Ureter (tissue), 1 donor: Measurements from ENCODE around the gene HOXB2. TPM values are rescaled to one million over a fixed set of nuclear protein-coding genes. Genes with fewer than 3 reads are reported as not detected.
"Not testable (repeated sequence)": the region's sequence is repeated elsewhere in the genome, so short reads cannot be mapped to it uniquely, and the experiment has no call there.

Source experiments
- DNase-seq: peaks from one replicate; pipeline ENCODE4 v3.0.0-alpha.2; 2020; ENCODE audit warnings: low spot score
- total RNA-seq: library from RNA; stranded (reverse); gene quantifications from one replicate; pipeline ENCODE4 v1.2.4, GENCODE V29; 2023
- donor health status: DM: yes; HTN: yes; CAD: no.

Gene HOXB2
- total RNA-seq, 1 donor from 2014 or later: 50.7 TPM

DNA sequence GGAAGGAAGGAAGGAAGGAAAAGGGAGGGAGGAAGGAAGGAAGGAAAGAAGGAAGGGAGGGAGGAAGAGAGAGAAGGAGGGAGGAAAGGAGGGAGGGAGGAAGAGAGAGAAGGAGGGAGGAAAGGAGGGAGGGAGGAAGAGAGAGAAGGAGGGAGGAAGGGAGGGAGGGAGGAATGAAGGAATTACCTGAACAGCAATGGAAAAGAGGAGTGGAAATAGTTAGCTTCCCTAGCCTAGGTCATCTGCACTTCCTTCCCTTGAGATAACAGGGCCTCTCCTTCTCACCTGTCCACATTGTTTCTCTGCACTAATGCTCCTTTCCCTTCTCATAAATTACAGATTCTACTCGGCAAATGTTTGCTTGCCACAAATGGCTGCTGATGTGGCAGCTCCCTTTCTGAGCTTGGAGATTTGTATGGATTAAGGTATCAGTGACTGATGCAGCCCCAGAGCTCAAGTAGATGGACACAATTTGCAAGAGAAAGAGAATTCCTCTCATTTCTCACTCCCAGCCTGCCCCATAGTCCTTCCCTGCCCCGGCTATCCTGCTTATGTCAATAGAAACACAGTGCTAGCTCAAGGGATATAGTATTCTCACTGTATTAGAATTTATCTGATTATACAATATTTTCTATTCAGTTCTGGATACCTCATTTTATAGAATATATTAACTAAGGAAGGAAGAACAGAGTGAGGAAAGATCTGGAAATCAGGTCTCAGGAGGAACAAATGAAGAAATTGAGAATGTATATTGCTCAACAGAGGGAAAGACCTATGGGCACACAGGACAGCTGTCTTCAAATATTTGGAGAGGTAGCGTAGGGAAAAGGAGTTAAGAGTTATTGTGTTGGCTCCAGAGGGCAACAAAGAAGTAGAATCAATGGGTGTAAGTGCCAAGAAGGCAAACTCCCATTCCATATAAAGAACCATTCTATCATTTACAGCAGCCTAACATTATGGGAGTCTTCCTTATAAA is 28.7 kb downstream of the HOXB2 start:
- DNase-seq: no peak

DNA sequence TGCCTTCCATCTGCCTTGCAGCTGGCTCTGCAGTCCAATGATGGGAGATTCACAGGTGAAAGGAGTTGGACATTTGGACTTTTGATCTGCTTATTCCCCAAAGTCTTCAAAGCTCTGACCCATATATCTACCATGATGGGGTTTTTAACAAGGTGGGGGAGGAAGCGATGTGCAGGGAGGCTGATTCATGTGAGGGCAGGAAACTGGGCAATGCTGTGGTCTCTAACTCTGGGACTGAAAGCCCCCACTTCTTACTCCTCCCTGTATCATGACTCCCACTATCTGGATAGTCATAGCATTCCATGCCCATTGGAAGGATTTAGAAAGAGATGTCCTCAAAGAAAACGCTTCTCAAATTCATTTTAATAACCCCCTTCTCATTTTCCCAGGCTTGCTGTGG is 30.4 kb downstream of the HOXB2 start:
- no peak for DNase-seq

DNA sequence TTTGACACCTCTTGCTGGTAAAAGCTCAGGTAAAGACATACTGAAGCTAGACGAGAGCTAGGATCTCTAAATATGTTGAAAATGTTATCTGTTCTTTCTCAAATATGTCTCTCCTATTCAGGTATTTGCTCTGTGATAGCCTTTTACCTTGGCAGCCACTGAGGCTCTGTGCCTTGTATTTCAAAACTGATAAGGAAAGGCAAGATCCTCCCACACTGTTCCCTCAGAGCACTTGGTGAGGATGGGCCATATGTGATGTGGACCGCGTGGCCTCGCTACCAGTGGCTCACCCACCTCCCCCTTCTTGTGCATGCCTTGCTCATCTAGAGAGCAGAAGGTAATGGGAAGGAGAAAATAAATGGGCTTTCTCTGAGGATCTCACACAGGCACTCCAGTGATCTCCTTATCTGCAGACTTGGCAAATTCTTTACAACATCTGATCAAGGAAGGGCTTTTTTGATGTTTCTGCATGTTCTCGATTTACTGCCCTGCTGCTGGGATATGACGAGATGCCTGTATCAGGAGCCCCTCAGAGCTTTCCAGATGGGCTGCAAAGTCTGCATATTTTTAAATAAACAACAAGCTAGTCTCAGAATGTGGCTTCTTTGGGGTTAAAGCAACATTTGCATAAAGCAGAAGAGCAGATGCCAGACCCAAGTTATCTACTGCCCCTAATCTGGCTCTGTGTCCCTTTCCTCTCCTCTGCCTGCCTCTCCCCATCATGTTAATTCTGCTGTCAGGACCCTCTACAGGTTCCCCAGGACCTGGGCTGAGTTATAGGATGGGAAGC is 31.0 kb downstream of the HOXB2 start:
- no peak for DNase-seq

DNA sequence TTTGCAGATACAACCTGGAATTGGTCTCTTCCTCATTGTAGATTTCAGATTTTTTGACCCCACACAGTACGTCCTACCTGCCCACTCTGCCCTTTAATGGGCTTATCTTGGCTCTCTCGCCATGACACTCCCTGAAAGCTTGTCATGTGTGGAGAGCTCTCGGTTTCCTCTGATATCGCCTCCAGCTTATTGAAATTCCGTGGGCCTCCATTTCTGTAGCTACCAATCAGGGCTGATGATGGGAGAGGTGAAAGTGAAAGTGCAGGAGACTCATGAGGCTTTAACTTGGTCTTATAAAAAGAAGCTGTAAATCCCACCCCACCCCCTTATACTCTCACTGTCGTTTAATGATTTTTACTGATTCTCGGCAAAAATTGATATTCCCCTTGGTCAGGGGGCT is 31.8 kb downstream of the HOXB2 start:
- no peak for DNase-seq

DNA sequence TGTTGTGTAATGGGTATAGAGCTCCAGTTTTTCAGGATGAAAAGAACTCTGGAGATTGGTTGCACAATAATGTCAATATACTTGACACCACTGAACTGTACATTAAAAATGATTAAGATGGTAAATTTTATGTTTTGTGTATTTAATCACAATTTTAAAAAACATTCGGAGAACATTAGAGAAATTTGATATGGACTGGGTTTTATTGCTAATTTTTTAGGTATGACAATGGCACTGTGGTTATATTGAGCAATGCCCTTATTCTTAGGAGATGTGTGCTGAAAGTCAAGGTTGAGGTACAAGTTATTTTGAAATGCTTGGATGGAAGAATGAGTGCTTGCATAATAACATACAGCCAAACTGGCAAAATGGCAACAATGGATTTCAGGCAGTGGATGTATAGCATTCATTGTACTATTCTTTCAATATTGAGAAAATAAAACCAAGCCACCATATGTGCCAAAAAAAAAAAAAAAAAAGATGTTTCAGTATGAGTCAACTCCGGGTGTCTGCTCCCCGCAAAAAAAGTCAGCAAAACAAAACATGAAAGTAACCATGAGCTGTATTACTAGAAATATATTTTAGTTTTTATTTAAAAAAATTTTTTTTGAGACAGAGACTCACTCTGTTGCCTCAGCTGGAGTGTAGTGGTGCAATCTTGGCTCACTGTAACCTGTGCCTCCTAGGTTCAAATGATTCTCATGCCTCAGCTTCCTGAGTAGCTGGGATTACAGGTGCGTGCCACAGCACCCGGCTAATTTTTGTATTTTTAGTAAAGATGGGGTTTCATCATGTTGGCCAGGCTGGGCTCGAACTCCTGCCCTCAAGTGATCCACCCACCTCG is 33.9 kb downstream of the HOXB2 start:
- no peak for DNase-seq

DNA sequence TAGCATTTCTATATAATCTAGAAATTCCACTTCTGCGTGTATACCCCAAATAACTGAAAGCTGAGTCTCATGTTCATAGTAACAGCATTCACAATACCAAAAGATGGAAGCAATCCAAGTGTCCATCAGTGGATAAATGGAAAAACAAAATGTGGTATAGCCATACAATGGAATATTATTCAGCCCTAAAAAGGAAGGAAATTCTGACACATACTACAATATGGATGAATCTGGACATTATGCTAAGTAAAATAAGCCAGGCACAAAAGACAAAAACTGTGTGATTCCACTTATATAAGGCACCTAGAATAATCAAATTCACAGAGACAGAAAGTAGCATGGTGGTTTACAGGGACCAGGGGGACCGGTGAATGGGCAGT is 34.5 kb downstream of the HOXB2 start:
- no peak for DNase-seq

DNA sequence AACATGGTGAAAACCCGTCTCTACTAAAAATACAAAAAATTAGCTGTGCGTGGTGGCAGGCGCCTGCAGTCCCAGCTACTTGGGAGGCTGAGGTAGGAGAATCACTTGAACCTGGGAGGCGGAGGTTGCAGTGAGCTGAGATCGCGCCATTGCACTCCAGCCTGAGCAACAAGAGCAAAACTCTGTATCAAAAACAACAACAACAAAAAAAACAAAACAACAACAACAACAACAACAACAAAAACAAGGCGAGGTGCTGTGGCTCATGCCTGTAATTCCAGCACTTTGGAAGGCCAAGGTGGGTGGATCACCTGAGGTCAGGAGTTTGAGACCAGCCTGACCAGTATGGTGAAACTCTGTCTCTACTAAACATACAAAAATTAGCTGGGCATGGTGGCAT is 35.2 kb downstream of the HOXB2 start:
- not testable (repeated sequence) for DNase-seq

DNA sequence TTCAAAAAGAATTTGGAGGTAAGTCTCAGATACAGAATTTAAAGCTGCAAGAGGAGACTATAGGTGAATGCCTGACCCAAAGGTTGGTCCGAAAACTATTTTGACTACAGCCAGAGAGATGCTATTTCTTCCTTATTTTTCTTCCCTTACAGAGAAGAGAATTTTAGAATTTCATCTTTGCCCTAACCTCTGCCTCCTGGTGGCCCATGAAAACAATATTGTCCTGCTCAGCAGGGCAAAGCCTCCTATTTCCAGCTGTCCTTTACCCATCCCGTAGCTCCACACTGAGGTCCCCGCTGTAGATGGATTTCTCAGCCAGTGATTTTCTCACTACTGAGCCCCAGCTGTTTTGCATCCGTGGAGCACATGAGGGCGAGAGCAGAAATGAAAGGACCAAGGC is 38.7 kb downstream of the HOXB2 start:
- DNase-seq: no peak

DNA sequence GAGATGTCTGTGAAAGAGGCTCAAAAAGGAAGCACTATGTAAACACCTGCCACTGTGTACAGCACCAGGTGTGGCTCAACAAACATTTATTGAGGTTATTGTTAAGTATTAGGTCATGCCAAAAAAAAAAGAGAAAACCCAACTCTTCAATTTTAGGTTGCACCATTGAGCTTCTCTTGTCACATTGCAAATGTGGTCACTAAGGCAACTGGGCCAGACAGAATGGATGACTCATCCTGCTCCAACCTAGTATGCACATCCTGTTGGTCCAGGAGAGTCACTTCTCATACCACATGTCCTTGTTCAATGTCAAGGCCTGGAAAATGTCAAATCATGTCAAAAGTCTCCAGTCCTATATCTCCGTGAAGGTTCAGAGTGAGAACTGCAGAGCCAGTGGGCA is 39.1 kb downstream of the HOXB2 start:
- no peak for DNase-seq

DNA sequence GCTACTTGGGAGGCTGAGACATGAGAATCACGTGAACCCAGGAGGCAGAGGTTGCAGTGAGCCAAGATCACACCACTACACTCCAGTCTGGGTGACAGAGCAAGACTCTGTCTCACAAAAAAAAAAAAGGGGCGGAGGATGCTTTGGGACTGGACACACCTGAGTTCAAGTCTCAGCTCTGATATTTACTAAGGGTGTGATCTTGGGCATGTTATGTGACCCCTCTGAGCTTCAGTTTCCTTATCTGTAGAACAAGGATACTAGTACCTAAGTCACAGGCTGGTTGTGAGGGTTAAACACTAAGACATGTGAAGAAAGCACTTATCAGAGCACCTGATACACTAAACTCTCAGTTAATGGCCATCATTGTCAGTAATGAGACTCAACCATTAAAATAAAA is 40.0 kb downstream of the HOXB2 start:
- DNase-seq: no peak

DNA sequence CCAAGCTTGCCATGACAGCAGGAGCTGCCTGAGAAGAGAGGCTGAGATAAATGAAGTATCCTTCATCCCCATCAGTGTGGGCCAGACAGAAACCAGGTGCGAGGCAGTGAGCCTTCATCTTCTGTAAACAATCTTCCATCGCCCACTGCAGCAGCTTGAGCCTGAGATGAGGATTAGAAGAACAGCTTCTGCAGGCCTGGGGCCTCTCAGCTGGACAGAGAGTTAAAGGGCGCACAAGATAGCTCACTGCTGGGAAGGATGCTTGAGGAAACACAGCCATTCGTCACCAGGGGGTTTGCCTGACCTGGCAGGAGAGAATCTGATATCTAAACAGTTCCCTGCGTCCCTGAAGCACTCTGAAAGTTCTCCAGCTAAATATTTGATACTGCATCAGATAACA is 41.2 kb downstream of the HOXB2 start:
- DNase-seq: no peak

DNA sequence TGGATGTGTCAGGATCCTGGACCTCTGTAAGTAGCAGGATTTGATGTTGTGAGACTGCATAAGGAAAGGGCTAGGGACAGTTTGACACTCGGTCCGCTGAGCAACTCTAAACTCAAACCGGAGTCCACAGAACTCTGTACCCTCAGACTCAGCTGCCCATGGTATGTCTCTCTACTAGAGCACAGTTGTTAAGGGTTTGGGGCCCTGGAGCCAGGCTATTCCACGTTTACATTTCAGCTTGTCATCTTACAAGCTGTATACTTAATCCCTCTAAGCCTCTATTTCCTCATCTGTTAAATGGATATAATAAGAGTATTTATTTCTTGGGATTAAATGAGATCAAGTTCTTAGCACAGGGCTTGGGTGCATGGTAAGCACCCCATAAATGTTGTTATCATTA is 42.0 kb downstream of the HOXB2 start:
- no peak for DNase-seq

DNA sequence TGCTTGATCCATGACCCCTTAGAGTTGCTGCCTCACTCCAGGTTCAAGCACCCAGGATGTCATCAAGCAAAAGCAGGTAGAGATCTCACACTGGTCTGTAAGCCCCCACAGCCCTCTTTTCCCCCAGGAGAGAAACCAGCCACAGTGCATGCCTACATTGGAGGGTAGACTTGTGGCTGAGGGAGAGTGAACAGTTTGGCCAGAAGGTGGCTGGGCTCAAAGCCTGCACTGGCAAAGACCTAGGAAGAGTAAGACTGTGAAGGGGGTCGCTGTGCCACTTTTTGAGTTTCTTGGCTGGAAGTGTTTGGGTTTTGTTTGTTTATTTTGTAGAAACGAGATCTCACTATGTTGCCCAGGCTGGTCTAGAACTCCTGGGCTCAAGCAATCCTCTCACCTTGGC is 42.6 kb downstream of the HOXB2 start:
- no peak for DNase-seq

DNA sequence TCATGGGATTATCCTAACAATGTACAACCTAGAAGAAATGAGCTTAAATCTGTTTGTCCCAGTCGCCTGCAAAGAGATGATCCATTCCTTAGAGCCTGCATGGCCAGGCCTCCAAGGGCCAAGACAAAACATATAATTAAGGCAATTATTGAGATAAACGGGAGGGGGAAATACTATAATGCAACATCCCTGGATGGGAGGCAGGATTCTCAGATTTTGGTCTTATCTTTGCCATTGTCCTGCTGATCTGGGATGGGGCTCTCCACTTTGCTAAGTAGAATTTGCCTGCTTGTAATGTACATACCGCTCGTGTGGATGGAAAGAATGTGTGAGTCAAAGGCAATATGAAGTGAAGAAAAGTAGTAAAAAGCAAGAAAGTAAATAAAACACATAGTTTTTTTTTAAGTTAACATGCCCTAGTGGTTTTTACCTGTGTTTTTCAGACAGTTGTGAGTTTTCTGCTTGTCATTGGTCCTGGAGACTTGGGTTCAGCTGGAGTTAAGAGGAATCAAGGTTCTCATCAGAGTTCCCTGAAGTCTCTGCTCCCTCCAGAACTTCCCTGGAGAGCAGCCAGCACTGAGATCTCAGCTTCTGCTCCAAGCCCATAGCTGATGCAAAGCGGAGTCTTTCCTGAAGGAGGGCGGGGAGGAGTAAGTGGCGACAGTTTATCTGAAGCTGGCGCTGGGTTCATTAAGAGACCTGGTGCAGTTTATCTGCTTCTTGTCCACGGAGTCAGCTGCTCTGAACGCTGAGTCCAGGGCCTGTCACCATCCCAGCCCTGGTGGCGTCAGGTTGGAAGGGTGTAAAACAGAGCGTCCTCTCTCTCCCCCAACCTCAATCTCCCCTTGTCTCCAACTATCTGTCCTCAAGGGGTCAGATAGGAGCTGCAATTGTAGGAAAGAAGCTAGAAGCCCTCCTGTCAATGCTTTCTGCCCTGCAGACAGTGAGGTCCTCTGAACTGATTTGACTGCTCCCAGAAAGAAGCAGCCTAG is 44.2 kb downstream of the HOXB2 start:
- no peak for DNase-seq

DNA sequence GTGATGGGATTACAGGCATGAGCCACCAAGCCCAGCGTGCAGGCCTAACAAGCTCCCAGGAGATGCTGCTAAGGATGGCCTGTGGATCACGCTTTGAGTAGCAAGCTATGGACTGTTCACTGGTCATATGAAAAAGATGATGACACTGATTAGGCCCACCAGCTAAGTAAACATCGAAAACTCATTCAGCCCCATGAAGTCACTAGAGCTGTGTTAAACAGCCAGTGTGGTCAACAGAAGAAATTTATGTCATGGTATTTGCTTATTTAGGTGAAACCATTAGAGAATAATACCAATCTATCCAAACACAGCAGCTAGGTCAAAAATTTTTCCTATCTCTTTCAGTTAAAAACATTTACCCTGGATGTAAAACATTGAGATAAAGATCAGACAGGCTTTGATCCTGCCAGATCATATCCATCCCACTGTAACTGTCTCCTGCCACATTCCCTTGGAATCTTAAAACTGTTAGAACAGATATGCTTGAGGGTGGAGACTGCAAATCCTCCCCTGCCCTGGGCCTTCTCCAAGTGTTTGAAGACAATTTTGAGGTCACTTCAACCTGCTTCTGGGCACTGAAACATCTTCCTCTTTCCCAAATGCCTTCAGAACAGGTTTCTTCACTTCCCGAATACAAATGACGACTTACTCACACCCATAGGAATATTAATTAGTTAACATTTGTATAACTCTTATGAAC is 45.0 kb downstream of the HOXB2 start:
- DNase-seq: no peak

DNA sequence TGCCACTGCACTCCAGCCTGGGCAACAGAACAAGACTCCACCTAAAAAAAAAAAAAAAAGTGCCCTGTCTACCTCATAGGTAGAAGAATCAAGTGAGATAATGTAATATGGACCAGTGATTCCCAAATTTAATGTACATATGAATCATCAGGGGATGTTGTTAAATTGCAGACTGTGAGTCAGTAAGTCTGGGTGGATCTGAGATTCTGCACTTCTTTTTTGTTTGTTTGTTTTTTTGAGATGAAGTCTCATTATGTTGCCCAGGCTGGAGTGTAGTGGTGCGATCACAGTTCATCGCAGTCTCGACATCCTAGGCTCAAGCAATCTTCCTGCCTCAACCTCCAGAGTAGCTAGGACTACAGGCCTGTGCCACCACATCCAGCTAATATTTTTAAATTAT is 45.7 kb downstream of the HOXB2 start:
- no peak for DNase-seq

DNA sequence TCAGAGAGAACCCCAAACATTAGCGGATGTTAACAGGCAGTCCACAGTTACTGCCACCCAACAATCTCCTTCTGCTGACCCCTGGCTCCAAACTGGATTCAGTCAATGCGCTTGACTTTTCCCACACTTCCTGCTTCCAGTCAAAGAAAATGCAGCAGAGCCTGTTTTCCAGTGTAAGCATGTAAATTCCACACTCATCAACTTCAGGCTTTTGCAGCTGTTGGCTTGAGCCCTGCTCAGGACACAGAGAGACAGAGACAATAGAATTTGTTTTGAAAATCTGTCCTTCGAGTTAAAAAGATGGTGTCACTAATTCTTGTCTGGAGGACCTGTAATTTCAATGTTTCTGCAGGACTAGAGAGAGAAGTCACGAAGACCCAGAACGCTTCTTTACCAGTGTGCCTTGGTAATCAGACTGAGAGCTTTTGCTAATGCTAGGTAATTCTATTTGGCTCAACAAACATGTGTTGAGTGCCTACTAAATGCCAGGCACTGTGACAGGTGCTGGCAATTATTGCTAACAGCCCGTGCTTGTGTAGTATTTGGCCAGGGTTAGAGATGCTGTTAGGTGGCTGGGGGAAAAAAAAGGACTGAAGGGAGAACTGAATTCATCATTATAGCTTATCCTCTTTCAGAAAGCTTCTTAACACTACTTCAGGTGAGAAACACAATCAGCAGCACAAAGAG is 46.6 kb downstream of the HOXB2 start:
- DNase-seq: peak; percentile 50

DNA sequence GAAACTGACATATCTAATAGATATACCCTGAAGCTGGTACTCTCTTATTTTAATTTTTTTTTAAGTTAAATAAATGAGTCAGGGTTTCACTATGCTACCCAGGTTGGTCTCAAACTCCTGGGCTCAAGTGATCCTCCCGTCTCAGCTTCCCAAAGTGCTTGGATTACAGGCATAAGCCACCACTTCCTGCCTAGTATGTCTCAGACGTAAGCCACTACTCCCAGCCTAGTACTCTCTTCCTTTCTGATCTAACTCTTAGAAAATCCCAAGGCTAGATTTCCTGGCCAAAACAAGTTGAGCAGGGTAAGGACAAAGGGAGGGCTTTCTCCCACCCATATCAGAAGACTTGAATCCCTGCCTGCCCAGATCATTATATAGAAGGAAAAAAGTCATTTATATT is 47.8 kb downstream of the HOXB2 start:
- no peak for DNase-seq

DNA sequence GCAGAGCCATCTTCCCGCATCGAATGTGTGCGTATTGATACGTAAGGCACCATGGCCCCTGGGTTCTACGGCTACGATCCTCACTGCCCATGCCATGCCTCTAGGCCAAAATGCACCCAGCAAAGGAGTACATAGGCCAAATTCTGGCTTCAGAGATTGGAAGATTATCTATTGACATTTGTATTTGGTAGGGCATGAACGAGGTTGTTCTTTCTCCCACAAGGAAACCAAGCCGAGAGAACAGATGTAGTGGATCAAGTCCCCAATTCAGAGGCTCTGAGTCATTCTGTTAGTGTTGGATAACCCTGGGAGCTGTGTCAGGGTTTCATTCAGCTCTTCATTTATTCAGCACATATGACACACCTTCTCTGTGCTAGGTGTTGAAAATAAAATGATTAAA is 50.6 kb downstream of the HOXB2 start:
- no peak for DNase-seq
